GM23338 (cell line): Measurements from ENCODE around the gene SLC9A9. TPM values are rescaled to one million over a fixed set of nuclear protein-coding genes. Genes with fewer than 3 reads are reported as not detected.

ENCODE experiments used
- ATAC-seq: fragments of 200-7000 bp; cut with Tn5 transposase; 3 replicates; pipeline ENCODE4 v1.9.1; 2020
- DNase-seq: peaks from one replicate; pipeline ENCODE4 v3.0.0-alpha.2; 2015; ENCODE audit warnings: low spot score
- H2AFZ ChIP-seq: fragments of 200-600 bp; sonication (generic); 2 replicates; pipeline ENCODE4 v1.8.0; 2016; ENCODE audit warnings: antibody characterized with exemption, mild to moderate bottlenecking, moderate library complexity
- H3F3A ChIP-seq: fragments of 200-600 bp; sonication (generic); replicated peaks from 2 replicates; pipeline ENCODE4 v1.8.0; 2017; ENCODE audit warnings: antibody characterized with exemption, mixed run types, low read depth
- H3K27ac ChIP-seq: fragments of 200-600 bp; sonication (generic); 2 replicates; pipeline ENCODE4 v1.6.1; 2016; ENCODE audit warnings: low read depth
- H3K27me3 ChIP-seq: fragments of 200-600 bp; sonication (generic); 2 replicates; pipeline ENCODE4 v1.8.0; 2016; ENCODE audit warnings: mild to moderate bottlenecking, mixed run types, moderate library complexity; ENCODE audit not compliant: insufficient read depth
- H3K36me3 ChIP-seq: fragments of 200-600 bp; sonication (generic); 2 replicates; pipeline ENCODE4 v1.8.0; 2016; ENCODE audit warnings: mild to moderate bottlenecking; ENCODE audit not compliant: insufficient read depth
- H3K4me1 ChIP-seq: fragments of 200-600 bp; sonication (generic); 2 replicates; pipeline ENCODE4 v1.8.0; 2016; ENCODE audit warnings: mild to moderate bottlenecking, moderate library complexity; ENCODE audit not compliant: insufficient read depth
- H3K4me2 ChIP-seq: fragments of 200-600 bp; sonication (generic); 2 replicates; pipeline ENCODE4 v1.7.1; 2017; ENCODE audit warnings: mixed run types
- H3K4me3 ChIP-seq: fragments of 200-600 bp; sonication (generic); 2 replicates; pipeline ENCODE4 v1.6.1; 2016; ENCODE audit warnings: mixed run types
- H3K79me2 ChIP-seq: fragments of 200-600 bp; sonication (generic); replicated peaks from 2 replicates; pipeline ENCODE4 v1.8.0; 2017; ENCODE audit warnings: mild to moderate bottlenecking; ENCODE audit not compliant: insufficient read depth
- H3K9me2 ChIP-seq: fragments of 200-600 bp; sonication (generic); 2 replicates; pipeline ENCODE4 v1.8.0; 2017; ENCODE audit not compliant: insufficient read depth
- H4K20me1 ChIP-seq: fragments of 200-600 bp; sonication (generic); replicated peaks from 2 replicates; pipeline ENCODE4 v1.8.0; 2017; ENCODE audit warnings: mild to moderate bottlenecking; ENCODE audit not compliant: insufficient read depth
- H3K27ac Mint-ChIP-seq: 2 replicates; pipeline ENCODE4 v1.8.0; 2020; ENCODE audit warnings: inconsistent platforms, mild to moderate bottlenecking, moderate library complexity, mixed read lengths
- H3K27me3 Mint-ChIP-seq: 3 replicates; pipeline ENCODE4 v1.8.0; 2022; ENCODE audit warnings: low read depth, mild to moderate bottlenecking, moderate library complexity, mixed read lengths, inconsistent platforms; ENCODE audit not compliant: insufficient read depth, poor library complexity
- H3K36me3 Mint-ChIP-seq: 3 replicates; pipeline ENCODE4 v1.8.0; 2021; ENCODE audit warnings: low read depth, mild to moderate bottlenecking, inconsistent platforms, moderate library complexity, mixed read lengths
- H3K4me1 Mint-ChIP-seq: 3 replicates; pipeline ENCODE4 v1.8.0; 2020; ENCODE audit warnings: mild to moderate bottlenecking, inconsistent platforms, mixed read lengths
- H3K4me3 Mint-ChIP-seq: 3 replicates; pipeline ENCODE4 v1.8.0; 2021; ENCODE audit warnings: moderate library complexity, mild to moderate bottlenecking, inconsistent platforms, mixed read lengths
- H3K9me3 Mint-ChIP-seq: 3 replicates; pipeline ENCODE4 v1.8.0; 2020; ENCODE audit warnings: moderate library complexity, mild to moderate bottlenecking, inconsistent platforms, mixed read lengths
- EZH2phosphoT487 ChIP-seq: fragments of 200-600 bp; sonication (generic); IDR thresholded peaks from one replicate; pipeline ENCODE4 v1.8.1; 2018; ENCODE audit warnings: antibody characterized with exemption; ENCODE audit not compliant: unreplicated experiment
- JUNB ChIP-seq: IDR thresholded peaks from one replicate; pipeline ENCODE4 v1.6.1; 2016; ENCODE audit warnings: antibody characterized with exemption; ENCODE audit not compliant: unreplicated experiment
- POLR2AphosphoS5 ChIP-seq: IDR thresholded peaks from 2 replicates; pipeline ENCODE4 v1.6.1; 2016; ENCODE audit warnings: antibody characterized with exemption, low read depth
- ZNF114 ChIP-seq: fragments of 250-450 bp; sonication (Bioruptor Pico); IDR thresholded peaks from 2 replicates; pipeline ENCODE4 v1.5.0; 2020; ENCODE audit warnings: mild to moderate bottlenecking, moderate library complexity
- ZNF331 ChIP-seq: fragments of 250-450 bp; sonication (Bioruptor Pico); IDR thresholded peaks from 2 replicates; pipeline ENCODE4 v1.5.0; 2020; ENCODE audit warnings: low read depth, mild to moderate bottlenecking, moderate library complexity
- ZNF462 ChIP-seq: fragments of 250-450 bp; sonication (Bioruptor Pico); IDR thresholded peaks from 2 replicates; pipeline ENCODE4 v1.5.0; 2020; ENCODE audit warnings: mild to moderate bottlenecking, moderate library complexity
- polyA plus RNA-seq: library from polyadenylated mRNA; unstranded; fragments of >200 nt; fragmentation: Nextera tagmentation; extraction: Ambion mirVana; gene quantifications from 2 replicates; pipeline ENCODE4 v1.2.1, GENCODE V29; 2016
- total RNA-seq: library from RNA; depleted of rRNA; stranded (reverse); fragments of >200 nt; shearing (Covaris generic); gene quantifications from 2 replicates; pipeline ENCODE4 v1.2.3, GENCODE V29; 2014

Gene SLC9A9
- total and polyA plus RNA-seq, 2 experiments from 2014 or later, result 1.3 to 1.6 TPM

GRCh38 chr3:143822374-143822773 lies 25.9 kb downstream of the SLC9A9 start (continued):
- no peak for TF ChIP-seq POLR2AphosphoS5
- TF ChIP-seq EZH2phosphoT487, result no peak
- TF ChIP-seq ZNF331 (CRISPR knock-in tag), result no peak

DNA sequence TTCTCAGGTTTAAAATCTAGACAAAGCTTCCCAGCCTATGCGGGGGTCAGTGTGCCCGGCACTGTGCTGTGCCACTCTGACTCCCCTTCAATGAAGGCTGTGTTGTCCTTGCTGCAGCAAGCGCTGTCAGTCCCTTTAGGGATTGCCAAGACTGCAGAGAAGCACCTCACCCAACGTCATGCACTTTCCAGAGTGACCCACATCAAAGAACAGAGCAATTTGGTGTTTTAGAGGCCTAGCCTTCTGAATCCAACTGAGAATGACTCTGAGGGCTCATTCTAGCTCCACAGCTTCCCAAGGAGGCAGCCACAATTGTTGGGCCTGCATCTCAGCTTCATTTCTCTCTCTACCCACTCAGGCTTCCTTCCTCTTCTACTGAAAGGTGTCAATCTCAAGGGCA lies 26.4 kb downstream of the SLC9A9 start:
- Histone ChIP-seq H3K27me3 (no peaks in the 10 kb centered on the region), H3K27ac (no peak overlapping the region), H3K4me1 (no peaks in the 10 kb centered on the region), H4K20me1 (no peaks in the 10 kb centered on the region), H3K79me2 (no peaks in the 10 kb centered on the region), H2AFZ (no peak overlapping the region), H3F3A (no peaks in the 10 kb centered on the region), H3K4me3 (no peak overlapping the region), H3K36me3 (no peaks in the 10 kb centered on the region), H3K4me2 (no peak overlapping the region), H3K9me2 (no peaks in the 10 kb centered on the region)
- DNase-seq (no peak), ATAC-seq (no peak)
- H3K4me1 Mint-ChIP-seq, result peaks cover 11% of the 10 kb centered on the region
- H3K36me3 Mint-ChIP-seq, result no peaks in the 10 kb centered on the region
- H3K27ac Mint-ChIP-seq, result no peak overlapping the region
- no peaks in the 10 kb centered on the region; the same call in 2 of the 3 replicates for H3K9me3 Mint-ChIP-seq
- no peak overlapping the region for H3K4me3 Mint-ChIP-seq
- TF ChIP-seq ZNF114, result no peak
- no peak for TF ChIP-seq JUNB
- TF ChIP-seq ZNF462, result no peak
- H3K27me3 Mint-ChIP-seq, result peaks cover 3% of the 10 kb centered on the region
